ENCODE data around the gene GRM4.

The GRM4 gene

DNA sequence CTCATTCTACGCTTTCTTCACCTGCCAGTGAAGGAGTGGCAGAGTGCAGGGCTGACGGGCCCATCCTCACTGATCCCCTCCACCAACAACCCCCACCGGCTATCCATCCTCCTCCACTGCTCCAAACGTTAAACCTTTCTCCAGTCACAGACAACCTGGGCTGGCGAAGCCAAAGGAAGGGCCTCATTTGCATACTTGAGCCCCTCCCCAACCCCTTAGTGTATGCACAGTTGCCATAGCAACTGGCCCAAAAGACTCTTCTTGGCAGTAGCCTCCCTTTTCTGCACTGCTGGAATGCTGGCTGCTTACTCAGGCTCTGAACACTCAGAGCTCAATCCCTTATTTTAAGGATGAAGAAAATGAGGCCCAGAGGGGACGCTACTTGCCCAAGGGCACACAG, 130.3 kb downstream of the GRM4 start:
- H3K27me3 Mint-ChIP-seq: no peaks in the 10 kb centered on the region

DNA sequence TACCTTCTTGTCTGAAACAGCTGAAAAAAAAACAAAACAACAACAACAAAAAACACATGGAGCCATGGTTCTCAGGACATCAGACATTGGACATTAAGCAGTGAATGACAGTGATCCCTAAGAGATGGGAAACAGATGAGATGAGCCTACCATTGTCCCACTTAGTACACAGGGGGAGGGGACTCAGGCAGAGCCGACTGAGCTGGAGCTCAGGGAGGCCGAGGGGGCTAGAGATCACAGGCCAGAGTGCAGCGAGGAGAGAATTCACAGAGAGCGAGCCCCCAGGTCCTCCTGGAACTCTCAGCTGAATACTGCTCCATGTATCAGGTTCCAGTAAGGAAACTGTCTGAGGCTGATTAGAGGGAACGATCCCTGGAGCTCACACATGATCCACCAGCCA, 134.6 kb downstream of the GRM4 start:
- no peaks in the 10 kb centered on the region for H3K4me1 Mint-ChIP-seq
- no peak for DNase-seq
- no peak overlapping the region for H3K27ac Mint-ChIP-seq
- peaks cover 10% of the 10 kb centered on the region for H3K27me3 Mint-ChIP-seq
- H3K9me3 Mint-ChIP-seq: no peaks in the 10 kb centered on the region
- ATAC-seq: no peak
- no peak overlapping the region for H3K4me3 Mint-ChIP-seq

More for the DNA sequence above, 130.3 kb downstream of the GRM4 start:
- ATAC-seq (no peak), DNase-seq (no peak)
- no peak overlapping the region for H3K4me3 Mint-ChIP-seq
- no peaks in the 10 kb centered on the region for H3K9me3 Mint-ChIP-seq
- no peaks in the 10 kb centered on the region for H3K4me1 Mint-ChIP-seq
- no peak overlapping the region for H3K27ac Mint-ChIP-seq

DNA sequence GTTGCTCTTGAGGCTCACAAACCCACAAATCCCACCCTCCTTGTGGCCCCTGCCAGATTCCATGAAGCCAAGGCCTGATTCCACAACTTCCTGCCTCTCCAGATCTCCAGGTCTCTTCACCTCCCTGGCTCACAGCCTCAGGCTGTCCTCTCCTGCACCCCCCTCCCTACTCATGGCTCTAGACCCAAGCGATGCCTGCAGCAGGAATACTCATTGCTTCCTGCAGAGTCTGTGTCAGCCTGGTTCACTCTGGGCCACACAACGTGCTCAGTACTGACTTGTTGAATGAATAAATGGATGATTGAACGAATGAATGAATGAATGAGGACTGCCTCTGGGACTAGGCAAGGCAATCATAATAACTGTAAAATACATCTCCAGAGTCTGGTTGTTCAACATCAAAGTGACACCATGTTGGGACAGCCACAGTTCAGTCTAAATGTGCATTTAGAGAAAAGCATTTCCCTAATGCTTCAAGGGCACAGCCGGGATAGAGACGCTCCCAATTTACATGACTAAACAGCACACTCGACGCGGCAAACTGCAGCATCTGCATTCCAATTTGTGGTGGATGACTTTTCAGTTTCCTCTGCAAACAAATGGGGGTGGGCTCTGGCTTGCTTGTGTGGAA, 139.9 kb downstream of the GRM4 start:
- Mint-ChIP-seq H3K27me3 (peaks cover 17% of the 10 kb centered on the region), H3K4me1 (no peaks in the 10 kb centered on the region), H3K4me3 (no peak overlapping the region), H3K9me3 (peaks cover 0 to 4% of the 10 kb centered on the region in 2 donors), H3K27ac (no peak overlapping the region)
- DNase-seq (no peak), ATAC-seq (no peak)

DNA sequence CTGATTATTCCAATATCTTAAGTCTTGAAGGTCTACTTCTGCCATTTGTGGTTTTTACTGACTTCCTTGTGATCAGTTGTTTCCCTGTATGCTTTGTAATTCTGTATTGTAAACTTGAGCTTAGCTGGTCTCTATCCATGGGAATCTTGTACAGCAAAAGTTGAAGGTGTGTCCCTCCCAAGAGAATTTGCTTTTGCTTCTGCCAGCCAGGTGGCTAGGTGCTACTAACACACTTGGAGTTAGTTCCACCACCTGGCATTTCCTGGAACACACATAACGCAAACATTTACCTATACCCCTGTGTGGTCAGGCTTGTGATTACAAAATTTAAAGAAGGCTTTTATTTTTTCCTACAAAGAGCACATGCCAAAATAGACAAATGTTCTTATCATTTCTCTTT, 141.2 kb downstream of the GRM4 start:
- Mint-ChIP-seq H3K9me3 (peaks cover 0 to 4% of the 10 kb centered on the region in 2 donors), H3K27me3 (peaks cover 10% of the 10 kb centered on the region), H3K27ac (no peak overlapping the region), H3K4me3 (no peak overlapping the region), H3K4me1 (no peaks in the 10 kb centered on the region)
- ATAC-seq: no peak
- DNase-seq: no peak

DNA sequence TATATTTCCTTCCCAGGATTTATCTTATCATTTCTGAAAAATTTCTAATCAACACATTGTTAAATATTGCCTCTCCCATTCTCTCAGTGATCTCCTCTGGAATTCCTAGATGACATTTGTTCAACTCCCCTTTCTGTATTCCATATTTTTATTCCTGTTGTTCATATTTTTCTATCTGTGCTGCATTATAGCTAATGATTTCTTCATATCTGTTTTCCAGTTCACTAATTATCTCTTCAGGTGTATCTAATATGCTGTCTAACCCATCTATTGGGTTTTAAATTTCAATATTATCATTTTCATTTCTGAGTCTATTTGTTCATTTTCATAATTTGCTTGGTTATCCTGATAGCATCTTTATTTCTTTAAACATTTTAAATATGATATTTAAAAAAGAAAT, 141.9 kb downstream of the GRM4 start:
- Mint-ChIP-seq H3K4me3 (no peak overlapping the region), H3K27me3 (peaks cover 7% of the 10 kb centered on the region), H3K27ac (no peak overlapping the region), H3K4me1 (no peaks in the 10 kb centered on the region), H3K9me3 (peaks cover 0 to 4% of the 10 kb centered on the region in 2 donors)
- DNase-seq (no peak), ATAC-seq (no peak)

DNA sequence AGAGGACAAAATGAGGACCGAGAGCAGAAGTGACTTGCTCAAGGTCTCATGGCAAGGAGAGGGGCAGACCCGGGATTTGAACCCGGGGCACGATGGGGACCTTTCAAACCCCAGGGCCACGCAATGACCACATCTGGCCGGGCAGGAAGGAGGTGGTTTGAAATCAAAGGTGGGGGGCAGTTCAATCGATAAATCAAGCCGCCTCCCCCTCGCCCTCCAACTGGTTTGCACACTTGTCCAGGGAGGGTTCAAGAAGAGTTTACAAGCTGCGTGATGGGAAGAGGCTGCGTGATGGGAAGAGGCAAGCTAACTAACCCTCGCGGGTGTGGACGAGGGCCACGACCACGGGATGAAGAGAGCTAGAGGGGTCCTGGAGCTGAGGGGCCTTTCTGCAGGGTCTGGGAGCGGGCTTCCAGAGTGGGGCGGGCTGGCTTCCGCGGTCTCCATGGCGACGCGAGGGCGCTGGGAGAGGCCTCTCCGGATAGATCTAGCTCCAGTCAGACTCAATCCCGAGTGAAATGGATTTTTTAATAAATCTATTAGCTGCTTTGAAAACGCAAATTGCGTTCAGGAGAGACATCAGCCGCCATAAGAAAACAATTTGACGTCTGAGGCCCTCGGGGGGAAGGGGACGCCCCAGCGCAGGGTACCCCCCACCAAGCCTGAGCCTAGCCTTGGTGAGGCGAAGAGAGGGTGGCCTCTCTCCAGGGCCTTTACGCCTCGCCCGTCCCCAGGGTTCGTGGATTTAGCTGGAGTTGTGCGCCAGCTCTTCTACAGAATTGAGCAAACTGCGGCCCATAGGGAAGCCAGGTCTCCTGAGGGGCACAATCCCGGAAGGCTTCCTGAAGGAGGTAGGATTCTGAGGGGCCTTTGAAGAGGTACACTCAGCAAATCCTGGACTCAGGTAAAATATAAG, 143.9 kb downstream of the GRM4 start:
- Mint-ChIP-seq H3K4me3 (no peak overlapping the region), H3K4me1 (no peaks in the 10 kb centered on the region), H3K9me3 (peaks cover 4 to 5% of the 10 kb centered on the region in 2 donors), H3K27me3 (peaks cover 7% of the 10 kb centered on the region), H3K27ac (peak overlapping the region in 1 of 2 donors; percentile 75)
- DNase-seq (no peak), ATAC-seq (no peak)

DNA sequence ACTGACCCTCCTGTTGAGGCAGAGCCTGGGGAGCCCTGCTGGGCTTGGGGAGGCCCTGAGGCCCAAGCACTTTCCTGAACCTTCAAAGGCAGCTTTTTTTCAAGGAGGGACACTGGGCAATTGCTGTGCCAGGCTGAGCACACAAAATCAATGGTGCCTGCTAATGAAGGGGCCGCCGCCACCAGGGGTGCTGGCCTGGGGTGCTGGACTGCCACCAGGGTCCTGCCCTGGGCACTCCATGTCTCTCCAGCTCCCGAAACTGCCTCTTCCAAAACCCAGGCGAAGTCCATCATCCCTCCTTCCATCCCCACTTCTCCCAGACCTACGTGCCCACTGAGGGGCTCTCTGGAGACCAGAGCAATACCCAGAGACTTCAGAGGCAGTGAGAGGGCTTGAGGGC, 145.6 kb downstream of the GRM4 start:
- ATAC-seq: no peak
- H3K27ac Mint-ChIP-seq: no peak overlapping the region
- peaks cover 4 to 7% of the 10 kb centered on the region in 2 donors for H3K9me3 Mint-ChIP-seq
- peaks cover 14% of the 10 kb centered on the region for H3K27me3 Mint-ChIP-seq
- no peak for DNase-seq
- no peaks in the 10 kb centered on the region for H3K4me1 Mint-ChIP-seq
- no peak overlapping the region for H3K4me3 Mint-ChIP-seq

DNA sequence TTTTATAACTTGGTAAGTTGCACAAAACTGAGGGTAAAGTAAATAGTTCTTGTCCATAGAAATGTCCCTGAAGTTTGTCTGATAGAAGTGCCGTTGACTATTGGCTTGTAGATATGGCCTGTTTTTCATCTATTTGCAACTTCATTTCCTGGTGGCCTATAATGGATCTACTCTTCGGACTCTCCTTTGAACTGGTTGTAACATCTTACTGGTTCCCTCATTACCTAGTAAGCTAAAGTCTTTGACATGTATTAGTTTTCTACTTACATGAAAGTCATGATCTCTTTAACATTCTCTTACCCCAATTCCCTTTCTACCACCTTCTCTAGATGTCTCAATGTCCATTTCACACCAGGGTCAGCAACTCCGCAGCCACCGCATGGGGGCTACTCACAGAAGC, 146.3 kb downstream of the GRM4 start:
- no peaks in the 10 kb centered on the region for H3K4me1 Mint-ChIP-seq
- H3K9me3 Mint-ChIP-seq: peaks cover 4 to 7% of the 10 kb centered on the region in 2 donors
- H3K27me3 Mint-ChIP-seq: peaks cover 14% of the 10 kb centered on the region
- no peak overlapping the region for H3K4me3 Mint-ChIP-seq
- ATAC-seq: no peak
- no peak for DNase-seq
- no peak overlapping the region for H3K27ac Mint-ChIP-seq

DNA sequence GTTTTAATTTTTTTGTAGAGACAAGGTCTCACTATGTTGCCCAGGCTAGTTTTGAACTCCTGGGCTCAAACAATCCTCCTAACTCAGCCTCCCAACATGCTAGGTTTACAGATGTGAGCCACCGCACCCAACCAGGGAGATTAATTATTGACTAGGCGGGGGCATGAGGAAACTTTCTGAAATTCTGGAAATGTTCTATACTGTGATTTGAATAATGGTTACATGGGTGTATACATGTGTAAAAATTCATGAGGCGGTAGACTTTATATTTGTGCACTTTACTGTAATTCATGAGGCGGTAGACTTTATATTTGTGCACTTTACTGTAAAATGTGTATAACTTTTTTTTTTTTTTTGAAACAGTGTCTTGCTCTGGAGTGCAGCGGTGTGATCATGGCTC, 147.2 kb downstream of the GRM4 start:
- DNase-seq: no peak
- Mint-ChIP-seq H3K4me3 (no peak overlapping the region), H3K4me1 (no peaks in the 10 kb centered on the region), H3K9me3 (peaks cover 0 to 7% of the 10 kb centered on the region in 2 donors), H3K27me3 (peaks cover 14% of the 10 kb centered on the region), H3K27ac (no peak overlapping the region)
- no peak for ATAC-seq

DNA sequence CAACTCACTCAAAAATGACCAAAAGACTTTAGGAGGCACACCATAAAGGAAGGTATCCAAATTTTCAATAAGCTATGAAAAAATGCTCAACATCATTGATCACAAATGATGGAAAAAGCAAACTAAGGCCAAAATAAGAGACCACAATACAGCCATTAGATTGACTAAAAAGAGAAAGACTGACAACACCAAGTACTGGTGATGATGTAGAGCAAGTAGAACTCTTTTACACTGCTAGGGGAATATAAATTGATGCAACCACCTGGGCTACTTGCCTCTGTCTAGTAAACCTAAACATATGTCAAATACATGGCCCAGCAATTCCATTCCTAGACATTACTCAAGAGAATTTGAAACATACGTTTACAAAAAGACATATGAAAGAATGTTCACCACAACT, 148.6 kb downstream of the GRM4 start:
- ATAC-seq: no peak
- no peak for DNase-seq
- peaks cover 24% of the 10 kb centered on the region for H3K27me3 Mint-ChIP-seq
- H3K9me3 Mint-ChIP-seq: peaks cover 0 to 7% of the 10 kb centered on the region in 2 donors
- H3K4me1 Mint-ChIP-seq: no peaks in the 10 kb centered on the region
- no peak overlapping the region for H3K4me3 Mint-ChIP-seq
- H3K27ac Mint-ChIP-seq: no peak overlapping the region

DNA sequence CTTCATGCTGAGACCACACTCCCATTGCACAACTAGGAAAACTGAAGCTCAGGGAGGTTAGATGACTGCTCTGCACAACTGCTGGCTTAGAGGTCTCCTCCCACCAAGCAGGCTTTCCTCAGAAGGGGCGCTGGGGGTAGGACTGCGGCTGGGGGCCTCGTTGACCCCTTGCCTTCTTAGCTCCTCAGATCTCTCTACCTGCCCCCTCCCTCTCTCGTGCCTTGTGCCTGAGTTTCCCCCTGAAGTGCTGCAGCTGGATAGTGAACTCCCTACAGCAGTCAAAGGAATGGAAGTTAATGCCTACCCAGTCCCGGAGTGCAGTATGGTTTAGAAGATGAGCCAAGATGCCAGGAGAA, 149.8 kb downstream of the GRM4 start:
- DNase-seq (no peak), ATAC-seq (no peak)
- Mint-ChIP-seq H3K27me3 (peaks cover 17% of the 10 kb centered on the region), H3K27ac (no peak overlapping the region), H3K4me3 (no peak overlapping the region), H3K4me1 (no peaks in the 10 kb centered on the region), H3K9me3 (peaks cover 0 to 7% of the 10 kb centered on the region in 2 donors)

DNA sequence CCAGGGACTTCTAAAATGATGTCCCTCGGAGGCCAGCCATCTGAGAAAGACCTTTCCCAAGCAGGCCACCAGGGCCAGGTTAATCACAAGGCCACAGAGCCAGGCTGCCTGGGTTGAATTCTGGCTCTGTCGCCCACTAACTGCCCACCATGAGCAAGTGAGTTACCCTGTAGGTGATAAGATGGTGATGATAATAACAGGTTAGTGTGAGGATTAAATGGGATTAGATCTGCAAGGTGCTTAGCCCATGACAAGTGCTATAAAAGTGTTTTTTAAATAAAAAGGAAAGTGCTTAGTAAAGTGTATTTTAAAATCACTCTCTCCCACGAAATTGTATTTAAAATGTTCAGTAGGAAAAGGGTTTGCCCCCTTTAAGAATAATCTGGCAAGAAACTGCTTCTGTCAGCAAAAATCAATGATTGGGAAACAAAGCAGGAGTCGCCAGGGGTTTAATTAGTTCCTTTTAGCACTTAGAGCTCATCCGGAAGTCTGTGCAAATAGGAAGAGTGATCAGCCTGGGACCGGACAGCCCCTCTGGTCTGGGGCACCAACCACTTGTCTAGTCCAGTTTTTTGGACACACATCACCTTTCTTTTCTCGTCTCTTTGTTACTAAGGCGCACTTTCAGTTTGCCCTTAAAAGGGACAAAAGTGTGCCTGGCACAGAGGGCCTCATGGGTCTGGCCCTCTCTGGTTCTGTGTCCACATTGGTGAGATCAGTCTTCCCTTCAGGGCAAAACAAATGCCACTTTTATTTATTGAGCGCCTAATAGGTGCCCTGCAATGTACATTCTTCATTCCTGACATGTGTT, 150.4 kb downstream of the GRM4 start:
- Mint-ChIP-seq H3K27ac (no peak overlapping the region), H3K4me1 (no peaks in the 10 kb centered on the region), H3K9me3 (peaks cover 0 to 7% of the 10 kb centered on the region in 2 donors), H3K4me3 (no peak overlapping the region), H3K27me3 (peaks cover 17% of the 10 kb centered on the region)
- ATAC-seq: no peak
- no peak for DNase-seq

DNA sequence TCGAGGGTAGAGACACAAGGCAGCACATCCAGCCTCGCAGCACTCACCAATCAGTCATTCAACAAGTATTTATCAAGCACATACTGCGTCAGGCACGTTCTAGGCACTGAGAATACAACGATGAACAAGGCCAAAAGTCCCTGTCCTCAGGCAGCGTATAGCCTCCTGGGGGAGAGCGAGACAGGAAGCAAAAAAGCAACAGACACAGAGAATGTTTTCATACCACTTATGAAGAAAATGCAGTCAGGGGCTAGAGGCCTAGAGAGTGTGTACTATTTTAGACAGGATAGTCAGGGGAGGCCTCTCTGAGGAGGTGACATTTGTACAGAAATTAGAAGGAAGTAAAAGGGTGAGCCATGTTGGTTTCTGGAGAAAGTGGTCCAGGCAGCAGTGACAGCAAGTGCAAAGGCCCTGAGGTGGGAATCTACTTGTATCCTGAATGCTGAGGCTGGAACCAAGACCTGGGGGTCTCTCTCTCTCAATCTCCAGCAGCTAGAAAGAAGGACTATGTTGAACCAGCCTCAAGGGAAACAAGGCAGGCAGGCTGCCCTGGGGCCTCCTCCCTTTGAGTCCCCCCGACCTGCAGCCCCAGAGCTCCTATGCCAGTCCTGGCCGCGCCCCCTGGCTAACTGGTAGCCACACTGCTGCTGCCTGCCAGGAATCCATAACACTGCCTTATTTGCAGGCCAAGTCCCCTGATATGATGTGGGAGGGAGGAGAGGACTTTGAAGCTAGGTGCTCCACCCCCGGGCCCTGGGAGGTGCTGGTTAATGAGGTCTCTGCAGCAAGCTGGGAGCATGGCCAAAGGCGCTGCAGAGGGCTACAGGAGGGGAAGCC, 151.2 kb downstream of the GRM4 start:
- DNase-seq (peak in 1 of 2 donors; percentile 7), ATAC-seq (no peak)
- Mint-ChIP-seq H3K27ac (no peak overlapping the region), H3K4me3 (no peak overlapping the region), H3K4me1 (no peaks in the 10 kb centered on the region), H3K9me3 (peaks cover 0 to 7% of the 10 kb centered on the region in 2 donors), H3K27me3 (peaks cover 17% of the 10 kb centered on the region)

DNA sequence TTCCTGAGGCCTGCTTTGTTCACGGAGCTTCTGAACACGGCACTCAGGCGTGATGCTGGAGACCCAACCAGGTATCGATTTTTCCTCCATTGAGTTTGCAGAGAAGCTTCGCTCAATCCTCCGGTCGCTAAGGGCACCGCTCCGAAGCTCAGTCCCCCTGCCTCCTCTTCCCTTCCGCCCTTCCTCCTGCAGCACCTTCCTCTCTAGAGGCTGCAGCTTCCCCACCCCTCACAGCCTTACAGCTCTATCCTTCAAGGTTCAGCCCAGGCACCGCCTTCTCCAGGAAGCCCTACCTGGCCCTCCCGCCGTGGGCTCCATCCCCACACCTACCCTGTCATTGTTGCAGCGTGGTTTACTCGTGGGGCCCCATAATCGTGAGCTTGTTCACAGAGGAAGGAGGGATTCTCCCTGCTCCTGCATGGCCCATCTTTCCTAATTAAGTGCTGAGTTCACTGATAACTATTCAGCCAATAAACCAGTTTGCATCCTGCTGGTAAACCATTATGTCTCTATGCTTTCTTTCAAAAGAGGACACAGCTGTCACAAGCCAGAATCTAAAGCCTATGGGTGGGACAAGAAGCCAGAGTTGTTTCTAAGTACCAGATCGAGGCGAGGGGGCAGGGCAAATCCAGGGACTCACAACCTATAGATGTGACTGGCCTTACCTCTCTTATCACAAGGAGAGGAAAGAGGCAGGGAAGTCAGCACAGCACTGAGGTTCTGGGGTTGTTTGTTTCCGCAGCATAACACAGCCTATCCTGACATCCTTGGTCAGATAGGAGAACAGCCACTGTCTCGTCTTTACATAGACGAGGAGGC, 152.0 kb downstream of the GRM4 start:
- Mint-ChIP-seq H3K4me3 (no peak overlapping the region), H3K9me3 (peaks cover 0 to 7% of the 10 kb centered on the region in 2 donors), H3K27me3 (peaks cover 17% of the 10 kb centered on the region), H3K27ac (no peak overlapping the region), H3K4me1 (no peaks in the 10 kb centered on the region)
- no peak for ATAC-seq
- peak in 1 of 2 donors; percentile 6 for DNase-seq
